NCI-H2227 (cell line): ENCODE results near the gene MRPL43.
"Not testable (repeated sequence)": the region's sequence is repeated elsewhere in the genome, so short reads cannot be mapped to it uniquely, and the experiment has no call there.

Experiments used
- DNase-seq: peaks from one replicate; lab custom pipeline; 2025; ENCODE audit not compliant: unreplicated experiment; lab: John Stamatoyannopoulos, UW

Gene MRPL43

DNA sequence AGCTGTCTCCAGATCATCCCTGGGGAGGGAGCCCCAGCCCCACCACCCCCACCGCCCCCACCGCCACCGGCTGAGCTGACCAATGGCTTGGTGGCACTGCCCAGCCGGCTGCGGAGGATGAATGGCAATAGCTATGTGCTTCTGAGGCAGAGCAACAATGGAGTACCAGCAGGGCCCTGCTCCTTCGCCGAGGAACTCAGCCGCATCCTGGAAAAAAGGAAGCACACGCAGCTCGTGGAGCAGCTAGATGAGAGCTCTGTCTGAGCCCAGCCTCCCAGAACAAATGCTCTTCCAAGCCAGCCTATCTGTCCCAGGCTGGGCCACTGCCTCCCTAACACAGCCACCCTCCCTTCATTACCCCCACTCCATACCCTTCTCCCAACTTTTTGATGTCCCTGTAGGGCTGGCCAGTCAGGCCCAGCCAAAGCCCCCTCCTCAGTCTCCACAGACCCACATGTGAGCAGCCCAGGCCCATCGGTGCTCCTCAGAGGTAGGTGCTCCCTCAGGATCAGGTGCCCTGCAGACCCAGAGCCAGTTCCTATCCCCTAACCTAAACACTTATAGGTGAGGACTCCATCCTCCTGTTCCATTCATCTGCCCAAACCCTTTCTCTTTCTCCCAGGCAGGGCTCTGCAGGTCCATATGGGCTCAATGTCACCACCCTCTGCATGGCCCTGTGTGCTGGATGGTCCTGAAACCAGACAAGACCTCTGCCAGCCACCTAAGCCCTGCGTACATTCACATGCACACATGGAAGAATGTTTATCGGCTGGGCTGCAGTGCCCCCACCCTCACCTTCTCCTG lies 3.2 kb downstream of the MRPL43 start:
- no peak for DNase-seq

DNA sequence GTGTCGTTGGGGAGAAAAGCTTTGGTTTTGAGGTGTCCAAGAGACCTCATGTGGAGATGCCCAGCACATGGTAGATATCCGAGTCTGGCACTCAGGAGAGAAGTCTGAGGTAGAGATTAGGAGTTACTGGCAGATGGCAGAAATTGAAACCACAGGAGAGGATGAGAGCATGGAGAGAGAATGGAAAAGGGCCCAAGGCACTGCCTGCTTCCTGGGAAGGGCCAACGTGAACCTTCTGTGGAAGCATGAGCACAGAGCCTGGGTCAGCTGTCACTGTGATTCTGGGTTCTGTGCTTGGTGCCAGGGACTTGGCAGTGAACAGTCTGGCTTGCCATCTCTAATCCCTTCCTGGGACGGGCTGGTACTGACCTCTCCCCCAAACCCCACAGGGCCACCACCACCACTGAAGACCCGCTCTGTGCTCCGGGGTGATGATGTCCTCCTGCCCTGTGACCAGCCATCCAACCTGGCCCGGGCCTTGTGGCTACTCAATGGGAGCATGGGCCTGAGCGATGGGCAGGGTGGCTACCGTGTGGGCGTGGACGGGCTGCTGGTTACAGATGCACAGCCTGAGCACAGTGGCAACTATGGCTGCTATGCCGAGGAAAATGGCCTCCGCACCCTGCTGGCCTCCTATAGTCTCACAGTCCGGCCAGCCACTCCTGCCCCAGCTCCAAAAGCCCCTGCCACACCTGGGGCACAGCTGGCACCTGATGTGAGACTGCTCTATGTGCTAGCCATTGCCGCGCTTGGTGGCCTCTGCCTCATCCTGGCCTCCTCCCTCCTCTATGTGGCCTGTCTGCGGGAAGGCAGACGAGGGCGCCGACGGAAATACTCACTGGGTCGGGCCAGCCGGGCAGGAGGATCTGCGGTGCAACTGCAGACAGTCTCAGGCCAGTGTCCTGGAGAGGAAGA lies 4.1 kb downstream of the MRPL43 start:
- no peak for DNase-seq

DNA sequence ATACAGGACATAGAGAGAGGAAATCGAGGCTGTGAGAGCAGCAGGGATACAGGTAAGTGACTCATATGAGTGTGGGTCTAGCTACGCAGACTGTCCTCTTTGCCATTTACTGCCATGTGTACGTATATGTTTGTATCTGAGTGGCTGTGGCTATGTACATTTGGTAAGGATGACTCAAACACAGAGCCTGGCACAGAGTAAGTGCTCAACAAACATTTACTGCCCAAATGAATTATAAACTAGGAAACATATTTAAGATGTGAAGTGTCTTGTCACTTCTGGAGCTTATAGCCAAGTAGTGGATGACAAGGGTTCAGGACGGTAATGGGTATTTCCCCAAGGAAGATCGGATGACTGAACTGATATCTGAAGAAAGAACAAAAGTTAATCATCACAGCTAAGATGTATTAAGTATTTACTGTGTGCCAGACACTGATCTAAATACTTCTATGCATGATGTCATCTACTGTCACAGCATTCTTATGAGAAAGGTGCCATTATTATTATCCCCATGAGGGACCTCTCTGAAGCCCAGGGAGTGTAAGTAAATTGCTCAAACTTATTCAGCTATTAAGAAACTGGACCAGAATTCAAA lies 6.0 kb downstream of the MRPL43 start:
- DNase-seq, result no peak

DNA sequence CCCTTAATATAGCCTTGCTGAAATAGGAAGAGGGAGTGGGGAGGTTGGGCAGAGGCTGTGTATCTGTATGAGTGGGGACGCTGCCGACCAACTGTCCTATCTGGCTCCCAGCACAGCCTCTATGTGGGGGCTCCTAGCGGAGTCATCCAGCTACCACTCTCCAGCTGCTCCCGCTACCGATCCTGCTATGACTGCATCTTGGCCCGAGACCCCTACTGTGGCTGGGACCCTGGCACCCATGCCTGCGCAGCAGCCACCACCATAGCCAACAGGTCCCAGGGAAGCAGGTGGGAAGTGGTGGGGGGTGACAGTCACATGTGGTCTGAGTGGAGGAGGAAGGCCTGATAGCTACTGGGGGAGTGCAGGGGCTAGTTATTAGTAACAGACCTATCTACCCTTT lies 6.6 kb downstream of the MRPL43 start:
- DNase-seq, result no peak

DNA sequence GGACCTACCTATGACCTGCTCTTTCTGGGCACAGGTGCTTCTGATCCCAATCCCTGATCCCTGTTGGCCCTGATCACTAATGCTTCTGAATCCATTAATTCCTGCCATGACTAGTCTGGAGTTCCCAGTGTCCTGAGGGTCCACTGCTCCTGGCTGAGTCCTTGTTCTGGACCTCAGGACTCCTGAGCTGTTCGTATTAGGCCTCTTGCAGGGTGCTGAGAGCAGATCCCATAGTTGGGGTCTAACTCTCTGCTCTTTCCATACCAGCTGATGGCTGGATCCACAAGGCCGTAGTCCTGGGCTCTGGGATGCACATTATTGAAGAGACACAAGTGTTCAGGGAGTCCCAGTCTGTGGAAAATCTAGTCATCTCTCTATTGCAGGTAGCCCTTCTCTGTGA lies 7.0 kb downstream of the MRPL43 start:
- DNase-seq, result no peak

DNA sequence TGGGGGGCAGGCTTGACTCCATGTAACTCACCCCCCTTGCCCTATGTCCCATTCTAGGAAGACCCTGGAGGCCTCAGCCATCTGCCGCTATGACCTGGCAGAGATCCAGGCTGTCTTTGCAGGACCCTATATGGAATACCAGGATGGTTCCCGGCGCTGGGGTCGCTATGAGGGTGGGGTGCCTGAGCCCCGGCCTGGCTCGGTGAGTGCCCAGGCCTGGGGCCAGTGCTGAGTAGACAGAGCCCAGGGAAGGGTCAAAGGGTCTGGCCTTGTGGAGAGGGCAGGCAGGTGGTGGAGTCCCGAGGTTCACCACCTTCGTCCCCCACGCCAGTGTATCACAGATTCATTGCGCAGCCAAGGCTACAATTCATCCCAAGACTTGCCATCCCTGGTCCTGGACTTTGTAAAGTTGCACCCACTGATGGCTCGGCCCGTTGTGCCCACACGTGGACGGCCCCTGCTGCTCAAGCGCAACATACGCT lies 7.5 kb downstream of the MRPL43 start:
- DNase-seq, result no peak

DNA sequence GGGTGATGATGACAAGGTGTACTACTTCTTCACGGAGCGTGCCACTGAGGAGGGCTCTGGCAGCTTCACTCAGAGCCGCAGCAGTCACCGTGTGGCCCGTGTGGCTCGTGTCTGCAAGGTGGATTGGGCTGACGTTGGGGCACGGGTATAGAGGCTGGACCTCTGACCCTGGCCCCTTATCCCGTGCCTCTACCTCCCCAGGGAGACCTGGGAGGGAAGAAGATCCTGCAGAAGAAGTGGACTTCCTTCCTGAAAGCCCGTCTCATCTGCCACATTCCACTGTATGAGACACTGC lies 8.4 kb downstream of the MRPL43 start:
- DNase-seq, result no peak

DNA sequence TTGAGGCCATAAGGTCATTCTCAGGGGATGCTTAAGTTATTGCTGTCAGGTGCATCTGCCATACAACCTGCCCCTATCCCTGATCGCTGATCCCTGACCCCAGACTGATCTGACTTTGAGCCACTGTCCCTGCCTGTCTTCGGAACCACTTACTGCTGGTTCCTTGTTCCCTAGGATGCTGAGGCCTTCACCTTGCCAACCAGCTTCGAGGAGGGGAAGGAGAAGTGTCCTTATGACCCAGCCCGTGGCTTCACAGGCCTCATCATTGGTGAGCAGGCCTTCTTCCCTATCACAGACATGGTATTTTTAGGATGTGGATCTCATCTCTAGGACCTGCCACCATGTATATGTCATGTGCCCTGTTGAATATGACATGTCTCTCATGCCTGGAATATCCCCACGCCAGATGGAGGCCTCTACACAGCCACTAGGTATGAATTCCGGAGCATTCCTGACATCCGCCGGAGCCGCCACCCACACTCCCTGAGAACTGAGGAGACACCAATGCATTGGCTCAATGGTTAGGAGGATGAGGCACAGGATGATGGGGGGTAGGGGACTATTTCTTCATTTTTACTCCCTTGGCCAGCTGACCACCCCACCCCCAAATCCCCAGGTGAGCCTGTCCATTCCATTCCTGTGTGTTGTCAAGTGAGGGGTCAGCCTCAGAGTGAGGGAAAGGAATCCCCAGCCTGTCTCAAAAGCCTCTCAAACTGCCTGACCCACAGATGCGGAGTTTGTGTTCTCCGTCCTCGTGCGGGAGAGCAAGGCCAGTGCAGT lies 9.0 kb downstream of the MRPL43 start:
- no peak for DNase-seq

DNA sequence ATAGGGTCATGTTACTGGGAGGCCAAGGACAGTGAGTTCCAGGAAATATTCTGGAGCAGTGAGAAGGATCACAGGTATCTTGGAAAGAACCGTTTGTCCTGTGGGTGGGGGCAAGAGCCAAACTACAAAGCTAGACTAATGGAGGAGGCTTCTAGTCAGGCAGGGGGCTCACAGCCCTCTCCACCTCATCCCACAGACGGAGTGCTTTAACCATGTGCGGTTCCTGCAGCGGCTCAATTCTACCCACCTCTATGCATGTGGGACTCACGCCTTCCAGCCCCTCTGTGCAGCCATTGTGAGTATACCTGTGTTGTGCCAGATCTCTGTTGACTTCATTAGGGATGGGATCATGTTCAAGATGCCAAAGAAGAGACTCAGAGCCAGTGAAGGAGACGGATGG lies 9.9 kb downstream of the MRPL43 start:
- DNase-seq, result no peak

DNA sequence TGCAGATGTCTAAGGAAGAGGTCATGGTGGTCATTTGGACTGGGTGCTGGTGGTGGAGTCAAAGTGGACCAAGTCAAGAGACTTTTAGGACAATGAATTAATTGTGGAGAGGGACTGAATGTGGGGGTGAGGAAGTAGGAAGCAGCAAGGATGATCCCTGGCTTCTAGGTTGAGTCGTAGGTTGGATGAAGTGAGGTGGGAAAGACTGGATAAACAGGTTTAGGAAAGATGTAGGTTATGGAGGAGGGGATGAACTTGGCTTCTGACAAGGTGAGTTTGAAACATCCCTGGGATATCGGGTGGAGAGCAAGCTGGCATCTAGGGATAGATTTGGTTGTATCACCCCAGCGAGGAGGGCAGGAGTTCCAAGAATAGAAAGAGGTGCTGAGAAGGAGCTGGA lies 10.4 kb downstream of the MRPL43 start:
- DNase-seq, result no peak

DNA sequence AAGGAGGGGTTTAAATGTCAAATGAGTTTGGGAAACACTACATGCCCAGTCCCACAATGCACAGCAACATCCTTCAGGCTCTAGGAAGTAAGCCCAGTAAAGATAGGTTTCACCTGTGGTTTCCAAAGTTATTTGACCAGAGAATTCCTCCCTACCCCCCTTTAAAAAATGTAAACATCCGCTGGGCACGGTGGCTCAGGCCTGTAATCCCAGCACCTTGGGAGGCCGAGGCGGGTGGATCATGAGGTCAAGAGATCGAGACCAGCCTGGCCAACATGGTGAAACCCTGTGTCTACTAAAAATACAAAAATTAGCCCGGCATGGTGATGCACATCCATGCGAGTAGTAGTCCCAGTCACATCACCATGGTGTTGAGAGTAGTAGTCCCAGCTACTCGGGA lies 11.9 kb downstream of the MRPL43 start:
- not testable (repeated sequence) for DNase-seq

DNA sequence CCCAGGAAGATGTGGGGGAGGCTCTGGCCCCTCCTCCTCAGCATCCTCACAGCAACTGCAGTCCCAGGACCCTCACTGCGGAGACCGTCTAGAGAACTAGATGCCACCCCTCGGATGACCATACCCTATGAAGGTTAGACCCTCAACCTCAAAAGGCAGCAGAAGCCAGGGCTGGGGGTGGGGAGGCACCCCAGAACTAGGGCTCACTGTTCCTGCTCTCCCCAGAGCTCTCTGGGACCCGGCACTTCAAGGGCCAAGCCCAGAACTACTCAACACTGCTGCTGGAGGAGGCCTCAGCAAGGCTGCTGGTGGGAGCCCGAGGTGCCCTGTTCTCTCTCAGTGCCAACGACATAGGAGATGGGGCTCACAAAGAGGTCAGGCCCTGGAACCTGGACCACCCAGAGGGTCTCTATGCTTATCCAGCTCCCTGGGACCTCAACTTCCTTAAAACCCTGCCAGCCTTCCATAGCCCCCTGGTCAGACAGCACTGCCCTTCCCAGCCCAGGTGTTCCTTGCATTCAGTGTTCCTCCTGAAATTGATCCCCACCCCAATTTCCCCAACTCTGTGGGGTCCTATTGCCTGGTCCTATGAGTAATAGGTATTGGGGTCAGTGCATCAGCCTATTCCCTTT lies 14.3 kb downstream of the MRPL43 start:
- no peak for DNase-seq

DNA sequence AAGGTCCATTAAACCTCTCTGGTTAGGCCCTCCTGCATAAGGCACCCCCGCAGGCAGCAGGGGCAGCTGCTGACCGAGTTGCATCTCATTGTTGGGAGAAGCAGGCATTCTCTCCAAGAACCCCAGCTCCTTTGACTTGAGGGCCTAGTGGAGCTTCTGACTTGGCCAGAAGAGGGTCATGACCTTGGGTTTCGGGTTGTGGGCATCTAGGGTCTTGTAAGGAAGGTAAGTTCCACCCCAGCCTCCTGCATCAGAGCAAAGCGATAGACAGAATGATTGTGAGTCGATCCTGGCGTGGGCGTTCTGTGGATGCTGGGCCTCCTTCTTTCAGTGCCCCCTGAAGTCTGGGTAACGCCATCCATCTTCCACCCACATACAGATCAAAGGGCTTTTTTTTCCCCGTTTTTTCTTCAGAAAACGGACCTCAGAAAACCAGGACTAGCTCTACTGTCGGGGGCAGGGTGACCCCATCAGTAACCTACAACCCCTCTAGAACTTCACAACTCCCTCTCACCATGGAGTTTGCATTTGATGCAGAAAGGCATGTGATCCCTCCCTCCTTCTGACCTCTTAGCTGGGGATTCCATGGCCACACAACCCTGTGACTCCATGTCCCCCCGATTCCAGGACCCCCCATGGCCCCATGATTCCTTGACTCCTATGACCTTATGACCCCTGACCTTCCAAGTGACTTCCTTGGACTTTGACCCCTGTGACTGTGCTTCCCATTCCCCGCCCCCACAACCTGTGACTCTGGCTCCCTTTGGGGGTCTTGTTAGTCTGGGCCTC lies 15.0 kb downstream of the MRPL43 start:
- DNase-seq, result no peak

DNA sequence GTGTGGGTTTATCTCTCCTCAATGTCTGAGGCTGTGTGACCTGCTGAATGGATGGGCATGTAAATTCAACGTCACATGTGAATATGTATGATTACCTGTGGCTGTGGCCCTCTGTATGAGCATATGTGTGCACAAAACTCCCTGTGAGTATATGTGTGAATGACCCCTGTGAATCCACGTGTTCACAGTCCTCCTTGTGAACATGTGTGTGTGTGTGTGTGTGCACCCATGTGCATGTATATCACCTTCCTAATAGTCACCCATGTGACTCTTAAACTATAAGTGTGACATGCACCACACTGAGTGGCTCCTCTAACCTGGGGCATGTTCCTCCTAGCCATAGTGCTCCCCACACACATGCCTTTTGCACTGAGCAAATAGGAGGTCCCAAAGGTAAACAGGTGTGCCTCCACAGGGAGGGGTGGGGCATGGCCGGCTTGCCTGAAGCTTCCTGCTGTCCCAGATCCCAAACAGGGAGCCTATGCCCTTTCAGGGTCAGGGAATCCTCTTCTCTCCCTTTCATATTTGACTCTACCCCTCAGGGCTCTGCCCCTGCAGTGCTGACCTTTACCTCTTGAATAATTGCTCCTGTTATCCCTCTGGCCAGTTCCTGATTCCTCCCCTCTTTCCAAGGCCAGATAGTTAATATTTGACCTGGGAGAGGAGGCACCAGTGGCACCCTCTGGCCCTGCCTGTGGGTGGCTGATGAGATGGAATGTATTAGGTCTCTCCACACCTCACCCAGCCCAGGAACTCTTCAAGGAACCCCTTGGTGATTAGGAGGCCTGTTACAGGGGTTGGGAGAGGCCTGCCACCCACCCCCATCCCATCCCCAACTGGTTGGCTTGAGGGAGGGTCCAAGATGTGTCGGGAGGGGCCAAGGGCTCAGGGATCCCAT lies 16.1 kb downstream of the MRPL43 start:
- no peak for DNase-seq

DNA sequence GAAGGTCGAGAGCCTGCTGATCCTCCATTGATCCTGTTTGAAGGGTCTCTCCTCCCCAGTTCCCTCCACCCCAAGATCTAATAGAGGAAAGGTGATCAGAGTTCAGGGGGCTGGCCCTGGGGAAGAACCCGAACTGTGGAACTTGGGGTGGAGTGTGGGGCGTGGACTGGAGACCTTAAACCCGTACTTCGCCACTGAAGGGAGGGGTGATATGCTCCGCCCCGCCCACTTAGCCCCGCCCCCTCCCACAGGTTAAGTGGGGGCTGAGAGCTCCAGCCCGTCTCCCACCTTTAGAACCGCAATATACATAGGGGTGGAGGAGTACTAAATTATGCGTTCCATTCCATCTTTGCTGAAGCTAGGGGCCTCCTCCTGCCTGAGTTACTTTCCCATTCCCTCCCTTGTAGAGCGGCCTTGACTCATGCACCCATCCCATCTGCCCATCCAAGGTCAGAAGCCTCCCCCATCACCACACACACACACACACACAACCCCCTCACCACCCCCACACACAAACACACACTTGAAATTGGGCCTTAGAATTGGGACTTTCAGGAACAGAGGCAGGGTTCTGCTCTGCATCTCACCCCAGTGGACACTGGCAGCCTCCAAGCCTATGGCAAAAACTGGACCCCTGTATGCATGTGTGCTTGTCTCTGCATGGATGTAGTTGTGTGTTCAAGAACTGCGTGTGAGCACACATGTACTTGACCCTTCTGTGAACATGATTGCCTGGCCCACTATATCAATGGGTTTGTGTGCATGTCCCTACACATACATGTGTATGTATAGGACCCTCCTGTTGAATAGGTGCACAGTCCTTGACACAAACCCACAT lies 17.0 kb downstream of the MRPL43 start:
- DNase-seq, result no peak

DNA sequence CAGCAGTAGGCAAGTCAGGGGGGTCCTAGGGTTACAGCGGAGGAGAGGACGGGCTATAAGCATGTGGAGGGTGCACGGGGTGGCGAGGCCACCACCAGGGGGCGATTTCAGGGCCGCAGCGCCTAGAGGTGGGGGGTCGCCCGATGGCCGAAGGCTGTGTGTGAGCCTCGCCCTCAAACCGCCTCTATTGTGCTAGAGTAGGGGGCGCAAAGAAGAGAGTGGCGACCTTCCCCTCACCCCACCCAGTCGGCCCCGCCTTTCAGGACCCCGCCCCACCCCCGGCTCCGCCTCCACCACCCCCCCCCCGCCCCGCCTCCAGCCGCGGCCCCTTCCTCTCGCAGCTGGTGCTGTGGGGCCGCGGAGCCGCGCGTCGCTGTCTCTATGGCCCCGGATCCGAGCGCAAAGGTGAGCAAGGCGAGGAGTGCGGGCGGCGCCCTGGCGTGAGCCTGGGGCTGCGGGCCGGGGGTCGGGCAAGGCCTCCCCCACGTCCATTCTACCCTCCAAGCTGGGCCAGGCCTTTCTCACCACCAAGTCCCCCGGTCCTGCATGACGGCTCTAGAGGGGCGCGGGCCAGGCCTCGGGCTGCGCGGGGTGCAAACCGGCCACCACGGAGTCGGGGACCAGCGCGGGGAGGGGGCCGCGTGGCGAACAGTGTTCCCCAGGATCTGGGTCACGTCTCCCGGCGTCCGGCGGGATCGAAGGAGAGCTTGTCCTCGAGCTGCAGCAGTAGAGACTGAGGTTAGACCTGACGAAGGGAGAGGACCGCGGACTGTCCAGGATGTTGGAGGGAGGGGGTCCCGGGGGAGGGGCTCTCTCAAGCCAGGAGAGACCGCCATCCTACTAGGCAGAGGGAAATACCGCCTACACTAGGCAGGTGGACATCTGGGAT lies 17.9 kb downstream of the MRPL43 start, which contains the start of gene SEMA4G:
TSS of gene SEMA4G (plus strand) at position 318 of the 889 bp plus-strand sequence. CDS start 3,409 bp downstream, outside the sequence.
- DNase-seq, result peak; percentile 55

DNA sequence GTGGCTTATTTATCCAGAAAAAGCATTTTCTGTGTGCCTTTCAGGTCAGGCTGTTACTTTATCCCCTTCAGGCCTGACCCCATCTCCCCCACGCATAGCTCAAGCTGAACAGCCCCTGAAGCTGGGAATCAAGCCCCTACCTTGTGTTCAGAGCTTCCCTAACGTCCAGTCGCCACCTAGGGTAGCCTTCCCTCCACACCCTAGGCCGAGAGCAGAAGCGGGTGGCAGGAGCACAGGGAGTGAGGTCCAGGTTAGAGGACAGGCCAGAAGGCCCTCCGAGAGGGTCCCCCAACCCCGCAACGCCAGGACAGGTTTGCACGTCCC lies 18.5 kb downstream of the MRPL43 start:
- no peak for DNase-seq
